Transverse colon (tissue), 4 donors: ENCODE data around the gene YWHAE.

Experiments used
- CTCF ChIP-seq, 5 experiments: fragments of 200-600 bp in 3 of 5; fragments of 450-650 bp in 2 of 5; sonication (generic) in 3 of 5; IDR thresholded peaks; 1 replicate in 2 of 5; 2 replicates in 3 of 5; pipeline ENCODE4 v1.5.1; 2016 to 2017; ENCODE audit warnings: antibody characterized with exemption in 5 of 5, inconsistent platforms in 3 of 5, mild to moderate bottlenecking in 2 of 5, moderate library complexity in 1 of 5
- EP300 ChIP-seq: sonication (generic); formaldehyde crosslinking; IDR thresholded peaks from one replicate; pipeline ENCODE4 v1.6.1; 2017; ENCODE audit warnings: antibody characterized with exemption, low read depth
- POLR2A ChIP-seq: fragments of 450-650 bp; IDR thresholded peaks from one replicate; pipeline ENCODE4 v1.6.1; 2016; ENCODE audit warnings: antibody characterized with exemption, mild to moderate bottlenecking, moderate library complexity
- POLR2AphosphoS5 ChIP-seq, 3 donors: sonication (generic); formaldehyde crosslinking; IDR thresholded peaks; one replicate each; pipeline ENCODE4 v1.6.1; 2016; ENCODE audit warnings: antibody characterized with exemption in 3 of 3

- TF ChIP-seq POLR2A (no peak), CTCF (IDR thresholded peaks at IDR 0.05) (no peak), POLR2AphosphoS5 (IDR thresholded peaks at IDR 0.05) (no peak), EP300 (no peak)
These were observed 24.4 kb downstream of the YWHAE start for GRCh38 chr17:1375615-1376014.
